OCI-LY3 (cell line): ENCODE data around the gene ZFP92.
A peak's percentile ranks its signal among the peaks of the same experiment; 100 is the strongest.

Experiments used
- H2AFZ ChIP-seq: fragments of 200-600, 300-600 bp; shearing (Covaris generic); 2 replicates; pipeline ENCODE4 v1.6.0; 2014; ENCODE audit warnings: antibody characterized with exemption, low read depth, low read length
- H3K27ac ChIP-seq: fragments of 200-600, 300-600 bp; sonication (generic); 2 replicates; pipeline ENCODE4 v1.5.1; 2014; ENCODE audit warnings: mild to moderate bottlenecking, low read length, moderate library complexity, mixed read lengths
- H3K27me3 ChIP-seq: fragments of 200-600, 300-600 bp; sonication (generic); 2 replicates; pipeline ENCODE4 v1.6.1; 2014; ENCODE audit warnings: low read depth, low read length, mixed read lengths
- H3K36me3 ChIP-seq: fragments of 200-600, 300-600 bp; sonication (generic); replicated peaks from 2 replicates; pipeline ENCODE3; 2014; ENCODE audit warnings: low read depth, low read length, mixed read lengths
- H3K4me1 ChIP-seq: fragments of 300-600, 200-600 bp; sonication (generic); 2 replicates; pipeline ENCODE4 v1.6.1; 2014; ENCODE audit warnings: low read length, mixed read lengths
- H3K4me2 ChIP-seq: fragments of 200-600, 300-600 bp; sonication (generic); 2 replicates; pipeline ENCODE4 v1.6.1; 2014; ENCODE audit warnings: low read length, mixed read lengths
- H3K4me3 ChIP-seq: fragments of 300-600, 200-600 bp; sonication (generic); 2 replicates; pipeline ENCODE4 v1.5.1; 2014; ENCODE audit warnings: antibody characterized with exemption, mild to moderate bottlenecking, low read length, moderate library complexity
- H3K79me2 ChIP-seq: fragments of 300-600, 200-600 bp; shearing (Covaris generic); 2 replicates; pipeline ENCODE4 v1.6.1; 2014; ENCODE audit warnings: mild to moderate bottlenecking, low read length, mixed read lengths
- H3K9ac ChIP-seq: fragments of 300-600, 200-600 bp; shearing (Covaris generic); 2 replicates; pipeline ENCODE4 v1.6.0; 2014; ENCODE audit warnings: mild to moderate bottlenecking, low read length, moderate library complexity
- H3K9me3 ChIP-seq: fragments of 200-600, 300-600 bp; shearing (Covaris generic); 2 replicates; pipeline ENCODE4 v1.6.1; 2014; ENCODE audit warnings: low read length, mixed read lengths; ENCODE audit not compliant: insufficient read depth
- H4K20me1 ChIP-seq: fragments of 200-600, 300-600 bp; sonication (generic); 2 replicates; pipeline ENCODE4 v1.6.1; 2016; ENCODE audit warnings: low read length, mixed read lengths; ENCODE audit not compliant: insufficient read depth
- CTCF ChIP-seq: fragments of 200-600, 300-600 bp; sonication (generic); IDR thresholded peaks from 2 replicates; pipeline ENCODE4 v1.5.1; 2014; ENCODE audit warnings: antibody characterized with exemption, low read length, low read depth
- EZH2phosphoT487 ChIP-seq: fragments of 200-600 bp; shearing (Covaris generic); IDR thresholded peaks from 2 replicates; pipeline ENCODE4 v1.6.1; 2018; ENCODE audit warnings: antibody characterized with exemption, mixed run types, low read depth

Gene ZFP92

GRCh38 chrX:153411255-153411987, at the start of gene ZFP92:
ZFP92 (plus strand) TSS chrX:153411472; CDS start chrX:153418323, 6,851 bp downstream.
- no peaks in the 10 kb centered on the region for H3K36me3 ChIP-seq
- no peaks in the 10 kb centered on the region for H4K20me1 ChIP-seq
- TF ChIP-seq EZH2phosphoT487 (no peak), CTCF (no peak)
- H3K9me3 ChIP-seq = no peaks in the 10 kb centered on the region
- no peak within 1 kb of the TSS for H3K27ac ChIP-seq
- peak within 1 kb of the TSS; percentile 82 for H2AFZ ChIP-seq
- peaks cover 7% of the 10 kb centered on the region; the same call in 1 of the 2 replicates for H3K79me2 ChIP-seq
- H3K27me3 ChIP-seq = no peaks in the 10 kb centered on the region
- peak within 1 kb of the TSS; percentile 98 for H3K4me3 ChIP-seq
- peak within 1 kb of the TSS; percentile 99 for H3K4me2 ChIP-seq
- H3K4me1 ChIP-seq = peaks cover 15% of the 10 kb centered on the region
- H3K9ac ChIP-seq = peak within 1 kb of the TSS; percentile 81

GRCh38 chrX:153361781-153362397, 49.4 kb upstream of the ZFP92 start:
- no peaks in the 10 kb centered on the region for H3K79me2 ChIP-seq
- no peaks in the 10 kb centered on the region for H3K9me3 ChIP-seq
- TF ChIP-seq EZH2phosphoT487 (no peak), CTCF (no peak)
- no peak overlapping the region for H3K4me3 ChIP-seq
- H3K9ac ChIP-seq = no peak overlapping the region
- no peak overlapping the region for H3K4me2 ChIP-seq
- no peaks in the 10 kb centered on the region for H3K27me3 ChIP-seq
- no peaks in the 10 kb centered on the region for H4K20me1 ChIP-seq
- no peak overlapping the region for H2AFZ ChIP-seq
- H3K4me1 ChIP-seq = peaks cover 3% of the 10 kb centered on the region
- no peaks in the 10 kb centered on the region for H3K36me3 ChIP-seq
- H3K27ac ChIP-seq = no peak overlapping the region

GRCh38 chrX:153365670-153366069, 45.6 kb upstream of the ZFP92 start:
- H2AFZ ChIP-seq = no peak overlapping the region
- H3K4me3 ChIP-seq = no peak overlapping the region
- H3K4me2 ChIP-seq = no peak overlapping the region
- no peaks in the 10 kb centered on the region for H3K27me3 ChIP-seq
- H3K4me1 ChIP-seq = peaks cover 6% of the 10 kb centered on the region
- no peaks in the 10 kb centered on the region for H3K36me3 ChIP-seq
- no peak overlapping the region for H3K9ac ChIP-seq
- H3K79me2 ChIP-seq = no peaks in the 10 kb centered on the region
- H4K20me1 ChIP-seq = no peaks in the 10 kb centered on the region
- no peaks in the 10 kb centered on the region for H3K9me3 ChIP-seq
- TF ChIP-seq EZH2phosphoT487 (no peak), CTCF (no peak)
- H3K27ac ChIP-seq = no peak overlapping the region

GRCh38 chrX:153366119-153366518, 45.2 kb upstream of the ZFP92 start:
- Histone ChIP-seq H3K4me3 (no peak overlapping the region), H3K27ac (no peak overlapping the region), H3K9ac (no peak overlapping the region), H2AFZ (no peak overlapping the region), H3K9me3 (no peaks in the 10 kb centered on the region), H3K4me2 (no peak overlapping the region), H3K27me3 (no peaks in the 10 kb centered on the region), H4K20me1 (no peaks in the 10 kb centered on the region), H3K79me2 (no peaks in the 10 kb centered on the region), H3K36me3 (no peaks in the 10 kb centered on the region), H3K4me1 (peaks cover 8% of the 10 kb centered on the region)
- TF ChIP-seq EZH2phosphoT487 = no peak
- no peak for TF ChIP-seq CTCF
